ENCODE results near the gene PALLD.

- no peak for TF ChIP-seq POLR2A (IDR thresholded peaks at IDR 0.05)
- TF ChIP-seq CTCF (IDR thresholded peaks at IDR 0.05): no peak
Measured at GRCh38 chr4:168562041-168562571, 65.3 kb downstream of the PALLD start.

Data from right lobe of liver (tissue), 4 donors.